HepG2 (cell line): ENCODE measurements around the gene PTGR3. TPM values are rescaled to one million over a fixed set of nuclear protein-coding genes. Genes with fewer than 3 reads are reported as not detected.

Experiments used
- ATAC-seq: fragments of 200-7000 bp; cut with Tn5 transposase; 3 replicates; pipeline ENCODE4 v1.9.1; 2020; ENCODE audit warnings: mild to moderate bottlenecking, moderate library complexity
- BruUV-seq: library from RNA; stranded (reverse); fragments of 400-500 nt; replicated peaks from 2 replicates; lab custom pipeline; 2021; lab: Mats Ljungman, UMichigan
- CTCF ChIA-PET: fragments of 300-600 bp; formaldehyde crosslinking; extraction: SDS; loops from one replicate; lab custom pipeline; 2021; ENCODE audit warnings: low total read pairs, inconsistent platforms, low intra/inter-chr PET ratio; lab: Yijun Ruan, JAX
- POLR2A ChIA-PET: fragments of 350-600 bp; sonication (Branson Sonifier 250); formaldehyde crosslinking; loops from one replicate; lab custom pipeline; 2020; ENCODE audit warnings: antibody characterized with exemption, inconsistent platforms; lab: Yijun Ruan, JAX
- DNase-seq: peaks from one replicate; pipeline ENCODE4 v3.0.0-alpha.2; 2015; ENCODE audit warnings: low spot score
- FAIRE-seq: peaks from 3 replicates; lab custom pipeline; 2011; peaks lifted over from hg19 to GRCh38; lab: Jason Lieb, UNC
- H2AFZ ChIP-seq: one replicate; pipeline ENCODE4 v1.6.1; 2011; ENCODE audit warnings: low read length, inconsistent platforms
- H3K27ac ChIP-seq: fragments of 300-600 bp; 3 replicates; pipeline ENCODE4 v1.8.0; 2011; ENCODE audit warnings: mixed run types, mild to moderate bottlenecking, mixed read lengths, low read length, inconsistent platforms; ENCODE audit not compliant: insufficient read depth; ENCODE audit errors: extremely low read length
- H3K27me3 ChIP-seq, 2 experiments: fragments of 200-600 bp in 1 of 2; 2 replicates in 1 of 2; 3 replicates in 1 of 2; pipeline versions ENCODE4 v1.6.0 to v1.8.0; 2011; ENCODE audit warnings: low read length in 2 of 2, mild to moderate bottlenecking in 2 of 2, moderate library complexity in 2 of 2, inconsistent platforms in 1 of 2; ENCODE audit not compliant: insufficient read depth in 2 of 2, control insufficient read depth in 1 of 2
- H3K36me3 ChIP-seq, 2 experiments: fragments of 200-600 bp in 1 of 2; replicated peaks in 1 of 2; 2 replicates in 1 of 2; 3 replicates in 1 of 2; pipeline versions ENCODE4 v1.5.1 to v1.8.0; 2011; ENCODE audit warnings: low read length in 2 of 2, inconsistent platforms in 1 of 2; ENCODE audit not compliant: insufficient read depth in 2 of 2, control insufficient read depth in 1 of 2
- H3K4me1 ChIP-seq: 2 replicates; pipeline ENCODE4 v1.5.1; 2012; ENCODE audit warnings: low read length, inconsistent platforms; ENCODE audit not compliant: insufficient read depth
- H3K4me2 ChIP-seq: 2 replicates; pipeline ENCODE4 v1.6.0; 2011; ENCODE audit warnings: low read depth, low read length, inconsistent platforms
- H3K4me3 ChIP-seq, 3 experiments: fragments of 200-600 bp in 1 of 3; sonication (generic), shearing (Covaris generic) in 1 of 3; replicated peaks in 1 of 3; 2 replicates each; pipeline ENCODE4 v1.5.1; 2011 to 2016; ENCODE audit warnings: low read length in 3 of 3, inconsistent platforms in 2 of 3, low read depth in 2 of 3, mild to moderate bottlenecking in 2 of 3, control low read depth in 1 of 3, mixed read lengths in 1 of 3; ENCODE audit not compliant: insufficient read depth in 1 of 3
- H3K79me2 ChIP-seq: one replicate; pipeline ENCODE4 v1.6.1; 2011; ENCODE audit warnings: low read length, inconsistent platforms; ENCODE audit not compliant: insufficient read depth
- H3K9ac ChIP-seq: 2 replicates; pipeline ENCODE4 v1.6.0; 2011; ENCODE audit warnings: mild to moderate bottlenecking, low read depth, low read length, inconsistent platforms; ENCODE audit not compliant: insufficient read depth
- H3K9me3 ChIP-seq: 2 replicates; pipeline ENCODE4 v1.5.1; 2012; ENCODE audit warnings: mild to moderate bottlenecking, low read length
- H4K20me1 ChIP-seq: 2 replicates; pipeline ENCODE4 v1.6.0; 2011; ENCODE audit warnings: inconsistent platforms, mild to moderate bottlenecking, low read length, moderate library complexity; ENCODE audit not compliant: insufficient read depth
- AHR ChIP-seq: IDR thresholded peaks from 2 replicates; pipeline ENCODE4 v1.6.1; 2018; ENCODE audit warnings: missing genetic modification reagents, missing compliant biosample characterization
- ARID5B ChIP-seq: IDR thresholded peaks from 2 replicates; pipeline ENCODE4 v1.4.0; 2020; ENCODE audit warnings: mild to moderate bottlenecking, missing genetic modification reagents
- E2F1 ChIP-seq: sonication (generic); formaldehyde crosslinking; IDR thresholded peaks from 2 replicates; pipeline ENCODE4 v1.5.0; 2020; ENCODE audit warnings: missing genetic modification reagents
- E2F2 ChIP-seq: sonication (generic); formaldehyde crosslinking; IDR thresholded peaks from 2 replicates; pipeline ENCODE4 v1.4.0; 2020; ENCODE audit warnings: missing genetic modification reagents, borderline replicate concordance
- ETS1 ChIP-seq: sonication (generic); formaldehyde crosslinking; IDR thresholded peaks from 2 replicates; pipeline ENCODE4 v1.4.0; 2020; ENCODE audit warnings: missing genetic modification reagents
- HDAC1 ChIP-seq: sonication (generic); formaldehyde crosslinking; IDR thresholded peaks from 2 replicates; pipeline ENCODE4 v1.5.1; 2020; ENCODE audit warnings: mild to moderate bottlenecking, missing genetic modification reagents
- HMGA1 ChIP-seq: sonication (generic); formaldehyde crosslinking; conservative IDR thresholded peaks from 2 replicates; pipeline ENCODE4 v1.4.0; 2020; ENCODE audit warnings: missing genetic modification reagents
- KDM5A ChIP-seq: fragments of 200-600 bp; sonication (generic); IDR thresholded peaks from 2 replicates; pipeline ENCODE4 v1.7.0; 2018; ENCODE audit warnings: antibody characterized with exemption, mild to moderate bottlenecking, low read length, borderline replicate concordance
- PAX8 ChIP-seq: sonication (generic); formaldehyde crosslinking; IDR thresholded peaks from 2 replicates; pipeline ENCODE4 v1.8.0; 2022; ENCODE audit warnings: mild to moderate bottlenecking, missing genetic modification reagents, borderline replicate concordance
- ZNF597 ChIP-seq: sonication (generic); formaldehyde crosslinking; IDR thresholded peaks from 2 replicates; pipeline ENCODE4 v1.5.0; 2020; ENCODE audit warnings: missing genetic modification reagents
- ZNF652 ChIP-seq: IDR thresholded peaks from 2 replicates; pipeline ENCODE4 v1.6.1; 2016; ENCODE audit warnings: low read depth, borderline replicate concordance
- ZNF724P ChIP-seq: sonication (generic); formaldehyde crosslinking; IDR thresholded peaks from 2 replicates; pipeline ENCODE4 v1.8.0; 2022; ENCODE audit warnings: missing genetic modification reagents, borderline replicate concordance
- WGBS: methylation state at CpG from one replicate; pipeline ENCODE4 v1.1.6; 2017; ENCODE audit warnings: low lambda C conversion rate; 5-methylcytosine and 5-hydroxymethylcytosine counted together
- in situ Hi-C: cut with HindIII; loops from 2 replicates; pipeline ENCODE4 v1.10.0; 2017; ENCODE audit warnings: low pct_unique_long_range_greater_than_20kb; ENCODE audit not compliant: extremely low pct_ligation_motif_present
- intact Hi-C: fragments of 100-400 bp; cut with micrococcal nuclease; formaldehyde crosslinking; loops from one replicate; pipeline ENCODE4 v1.10.0; 2022; ENCODE audit not compliant: unreplicated experiment
- polyA plus RNA-seq, 8 experiments: library from polyadenylated mRNA; depleted of rRNA in 3 of 8; stranded (reverse) in 7 of 8; unstranded in 1 of 8; fragments of >200 nt; fragmentation: Illumina TruSeq in 4 of 8; extraction: Trizol in 4 of 8; gene quantifications; 2 replicates each; pipeline versions ENCODE4 v1.2.1 to v1.2.3, GENCODE V29; 2011 to 2016; ENCODE audit warnings: low read depth in 4 of 8, missing spikeins in 1 of 8, mixed read lengths in 1 of 8; ENCODE audit not compliant: insufficient read depth in 1 of 8
- total RNA-seq, 5 experiments: library from RNA; depleted of rRNA; stranded (reverse); fragments of >200 nt; fragmentation: Illumina TruSeq; extraction: Trizol; gene quantifications; 2 replicates each; pipeline ENCODE4 v1.2.3, GENCODE V29; 2016; ENCODE audit warnings: low read depth in 1 of 5

The PTGR3 gene
- total and polyA plus RNA-seq, 2 of the 13 experiments (the other 11 are each of a cell fraction or from before 2014, with no cell fraction given): 11.5 to 25.3 TPM

GRCh38 chr18:75200605-75201280, 8.2 kb downstream of the PTGR3 start:
- ATAC-seq: no peak
- no peak for FAIRE-seq
- no peak overlapping the region for H3K4me3 ChIP-seq
- POLR2A ChIA-PET: no interaction called here
- H4K20me1 ChIP-seq: no peaks in the 10 kb centered on the region
- CTCF ChIA-PET: no interaction called here
- H3K27me3 ChIP-seq: no peaks in the 10 kb centered on the region
- DNase-seq: no peak
- peaks cover 2 to 13% of the 10 kb centered on the region in 2 experiments; a peak in 4 of 5 replicates for H3K36me3 ChIP-seq
- peaks cover 28% of the 10 kb centered on the region for H3K79me2 ChIP-seq
- BruUV-seq: no TSS peak
- H3K9me3 ChIP-seq: no peaks in the 10 kb centered on the region
- no peak overlapping the region for H3K27ac ChIP-seq
- intact Hi-C loops (no loop called here), in situ Hi-C loops (loop anchor here (25.0 kb wide), 1 partner anchor 913 kb away; the partner anchor contains the start of gene CYB5A)
- H3K9ac ChIP-seq: no peak overlapping the region
- 96% methylated on average over 7 of the region's 7 CpGs for WGBS
- TF ChIP-seq PAX8 (CRISPR knock-in tag) (no peak), E2F2 (CRISPR knock-in tag) (no peak), ZNF597 (CRISPR knock-in tag) (no peak), HDAC1 (CRISPR knock-in tag) (no peak), ARID5B (CRISPR knock-in tag) (no peak), ZNF652 (CRISPR knock-in tag) (no peak), AHR (CRISPR knock-in tag) (no peak), E2F1 (CRISPR knock-in tag) (no peak), HMGA1 (no peak), ZNF724P (CRISPR knock-in tag) (no peak), ETS1 (no peak), KDM5A (no peak)
- no peak overlapping the region for H3K4me2 ChIP-seq
- H2AFZ ChIP-seq: no peak overlapping the region
- H3K4me1 ChIP-seq: peaks cover 6% of the 10 kb centered on the region
